Measurements from ENCODE around the gene C17orf75.

The C17orf75 gene

DNA sequence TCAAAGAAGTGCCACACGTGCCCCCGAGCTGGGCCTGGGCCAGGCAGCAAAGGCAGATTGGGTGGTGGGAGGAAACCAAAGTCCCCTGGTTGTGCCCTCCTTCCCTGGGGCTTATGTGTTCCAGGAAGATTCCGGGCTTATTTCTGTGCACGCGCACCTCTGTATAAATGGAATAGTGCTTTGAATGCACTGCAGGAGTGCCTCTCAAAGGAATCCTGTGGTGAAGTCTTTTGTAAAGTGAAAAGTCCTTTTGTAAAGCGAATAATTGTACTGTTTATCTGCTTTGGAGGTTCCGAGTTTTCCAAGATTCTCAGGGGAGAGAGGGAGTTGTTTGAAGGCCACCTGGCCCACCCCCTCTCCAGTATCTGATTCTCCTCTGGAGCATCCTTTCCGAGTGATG is 26.8 kb downstream of the C17orf75 start:
- TF ChIP-seq, protein P1, sequence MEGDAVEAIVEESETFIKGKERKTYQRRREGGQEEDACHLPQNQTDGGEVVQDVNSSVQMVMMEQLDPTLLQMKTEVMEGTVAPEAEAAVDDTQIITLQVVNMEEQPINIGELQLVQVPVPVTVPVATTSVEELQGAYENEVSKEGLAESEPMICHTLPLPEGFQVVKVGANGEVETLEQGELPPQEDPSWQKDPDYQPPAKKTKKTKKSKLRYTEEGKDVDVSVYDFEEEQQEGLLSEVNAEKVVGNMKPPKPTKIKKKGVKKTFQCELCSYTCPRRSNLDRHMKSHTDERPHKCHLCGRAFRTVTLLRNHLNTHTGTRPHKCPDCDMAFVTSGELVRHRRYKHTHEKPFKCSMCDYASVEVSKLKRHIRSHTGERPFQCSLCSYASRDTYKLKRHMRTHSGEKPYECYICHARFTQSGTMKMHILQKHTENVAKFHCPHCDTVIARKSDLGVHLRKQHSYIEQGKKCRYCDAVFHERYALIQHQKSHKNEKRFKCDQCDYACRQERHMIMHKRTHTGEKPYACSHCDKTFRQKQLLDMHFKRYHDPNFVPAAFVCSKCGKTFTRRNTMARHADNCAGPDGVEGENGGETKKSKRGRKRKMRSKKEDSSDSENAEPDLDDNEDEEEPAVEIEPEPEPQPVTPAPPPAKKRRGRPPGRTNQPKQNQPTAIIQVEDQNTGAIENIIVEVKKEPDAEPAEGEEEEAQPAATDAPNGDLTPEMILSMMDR (IDR thresholded peaks at IDR 0.05; ENCODE audit: low read depth, low read length), result no peak
- DNase-seq (ENCODE audit: extremely low read depth, low read depth), result no peak

DNA sequence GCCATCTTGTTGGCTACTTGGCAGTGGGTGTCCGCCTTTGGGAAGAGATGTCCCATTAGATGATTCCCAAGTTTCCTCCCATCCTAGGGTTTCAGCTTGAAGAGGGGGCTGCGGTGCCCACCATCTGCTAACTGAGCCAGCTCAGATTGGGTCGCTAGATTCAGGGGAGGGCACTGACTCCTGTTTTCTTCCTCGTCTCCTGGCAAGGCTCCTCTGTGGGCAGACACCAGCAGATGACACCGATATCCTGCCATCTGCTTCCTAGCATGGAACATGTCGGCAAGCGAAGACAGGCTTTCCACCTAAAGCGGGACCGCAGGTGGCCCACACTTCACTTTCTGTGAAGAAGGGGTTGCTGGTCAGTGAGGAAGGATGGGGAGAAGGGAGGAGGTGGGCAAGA is 27.3 kb downstream of the C17orf75 start:
- no peak for DNase-seq (ENCODE audit: extremely low read depth, low read depth)
- TF ChIP-seq, protein P1 (IDR thresholded peaks at IDR 0.05; ENCODE audit: low read depth, low read length), result no peak

GRCh38 chr17:32311028-32311536 is 30.9 kb downstream of the C17orf75 start:
- TF ChIP-seq, protein P1 (IDR thresholded peaks at IDR 0.05; ENCODE audit: low read depth, low read length), result no peak
- DNase-seq (ENCODE audit: extremely low read depth, low read depth), result no peak

DNA sequence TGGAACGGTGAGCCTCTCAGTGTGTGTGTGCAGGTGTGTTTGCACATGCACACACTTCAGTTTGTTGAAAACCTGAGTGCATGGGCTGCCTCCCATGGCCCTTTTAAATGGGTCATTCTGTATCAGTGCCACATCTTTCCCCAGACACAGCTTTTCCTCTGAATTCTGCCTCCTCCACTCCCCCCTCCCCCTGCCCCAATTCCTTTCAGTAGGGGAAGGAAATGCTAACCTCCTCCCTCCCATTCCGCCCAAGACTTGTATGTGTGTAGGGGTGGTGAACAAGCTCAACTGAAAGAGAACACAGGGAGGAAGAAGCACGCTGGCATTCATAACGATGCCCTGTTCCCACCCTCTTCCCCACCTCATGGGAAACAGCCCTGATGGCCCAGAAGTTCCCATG is 34.3 kb downstream of the C17orf75 start:
- TF ChIP-seq, protein P1 (IDR thresholded peaks at IDR 0.05; ENCODE audit: low read depth, low read length), result no peak
- no peak for DNase-seq (ENCODE audit: extremely low read depth, low read depth)

DNA sequence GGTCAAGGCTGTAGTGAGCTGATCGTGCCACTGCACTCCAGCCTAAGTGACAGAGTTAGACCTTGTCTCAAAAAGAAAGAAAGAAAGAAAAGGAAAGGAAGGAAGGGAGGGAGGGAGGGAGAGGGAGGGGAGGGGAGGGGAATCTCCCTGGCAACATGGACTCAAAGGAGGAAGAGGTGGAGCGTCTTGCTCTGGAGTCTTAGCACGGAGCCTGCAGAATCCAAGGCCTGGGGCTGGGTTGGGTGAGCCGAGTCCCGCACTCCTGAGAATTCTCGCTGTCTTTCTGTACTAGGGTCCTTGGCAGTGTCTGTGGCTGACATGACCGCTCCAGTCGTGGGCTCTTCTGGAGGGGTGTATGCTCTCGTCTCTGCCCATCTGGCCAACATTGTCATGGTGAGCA is 36.9 kb downstream of the C17orf75 start:
- no peak for DNase-seq (ENCODE audit: extremely low read depth, low read depth)
- TF ChIP-seq, protein P1 (IDR thresholded peaks at IDR 0.05; ENCODE audit: low read depth, low read length), result no peak

DNA sequence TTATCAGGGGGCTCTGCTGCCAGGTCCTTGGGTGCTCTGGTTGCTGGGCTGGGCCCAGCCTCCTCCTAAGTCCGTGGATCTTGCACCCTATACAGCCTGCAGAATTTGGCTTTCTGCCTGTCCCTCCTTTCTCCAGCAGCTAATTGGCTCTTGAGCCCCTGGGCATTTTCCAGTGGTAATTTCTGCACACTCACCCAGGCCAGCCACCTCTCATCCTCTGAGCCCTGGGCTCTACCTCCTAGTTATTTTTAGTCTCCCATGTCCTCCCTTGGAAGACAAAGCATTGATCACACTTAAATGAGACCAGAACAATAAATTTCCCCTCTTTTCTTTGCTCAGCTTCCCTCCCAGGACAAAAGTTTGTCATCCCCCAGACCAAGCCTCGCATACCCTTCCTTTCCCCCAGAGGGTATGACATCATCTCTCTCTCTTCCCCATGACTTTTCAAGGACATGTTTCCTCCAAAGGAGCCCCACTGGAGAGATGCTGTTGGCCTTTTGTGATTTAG is 38.1 kb downstream of the C17orf75 start:
- TF ChIP-seq, protein P1 (IDR thresholded peaks at IDR 0.05; ENCODE audit: low read depth, low read length), result no peak
- no peak for DNase-seq (ENCODE audit: extremely low read depth, low read depth)

DNA sequence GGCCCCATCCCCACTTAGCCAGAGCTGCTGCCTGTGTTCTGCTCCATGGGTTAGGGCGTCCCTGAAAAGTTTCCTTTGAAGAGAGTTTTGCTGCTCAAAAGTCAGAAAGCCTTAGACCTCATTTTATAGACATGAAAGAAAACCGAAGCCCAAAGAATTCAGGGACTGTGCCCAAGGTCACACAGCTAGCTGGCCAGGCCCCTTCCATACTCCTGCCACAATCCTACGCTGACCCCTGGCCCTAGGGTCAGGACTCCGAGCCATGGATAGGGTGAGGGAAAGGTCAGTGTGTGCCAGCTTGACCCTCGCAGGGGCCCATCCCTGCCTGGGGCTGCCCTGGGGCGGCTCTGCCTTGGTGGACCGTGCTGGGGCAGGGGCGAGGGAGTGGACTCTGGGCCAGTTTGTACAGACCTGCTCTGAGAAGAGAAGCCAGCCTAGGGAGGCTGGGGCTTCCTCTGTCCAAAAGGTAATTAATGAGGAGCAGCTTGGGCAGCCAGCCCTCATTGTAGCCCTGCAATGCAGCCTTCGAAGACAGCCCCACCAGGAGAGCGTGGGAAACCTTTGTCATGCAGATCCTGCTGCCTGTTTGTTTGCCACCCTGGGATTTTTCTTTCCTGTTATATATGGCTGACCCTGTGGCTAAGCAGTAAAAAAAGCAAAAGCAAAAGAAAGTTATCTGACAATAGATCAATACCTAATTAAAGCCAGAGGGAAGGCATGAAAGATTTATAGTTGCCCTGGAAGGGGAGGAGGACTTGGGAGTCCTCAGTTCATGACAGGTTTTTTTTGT is 38.9 kb downstream of the C17orf75 start:
- TF ChIP-seq, protein P1 (IDR thresholded peaks at IDR 0.05; ENCODE audit: low read depth, low read length), result no peak
- DNase-seq (ENCODE audit: extremely low read depth, low read depth), result no peak

All from AG09319 (cell line).